EH (cell line): ENCODE results near the gene DIPK2A.

ENCODE experiments used
- DNase-seq: peaks from one replicate; pipeline ENCODE4 v3.0.0-alpha.2; 2015; ENCODE audit warnings: low read depth

The DIPK2A gene

GRCh38 chr3:143971359-143972154 is at the start of gene DIPK2A:
TSS of gene DIPK2A (plus strand) at chr3:143971823. CDS start at chr3:143972333, 510 bp downstream.
- DNase-seq: peak; percentile 94

- DNase-seq: no peak
Measured at GRCh38 chr3:143924522-143925285, 46.9 kb upstream of the DIPK2A start.

- DNase-seq: no peak
Measured at GRCh38 chr3:143928056-143928455, 43.6 kb upstream of the DIPK2A start.

GRCh38 chr3:143928541-143929255 is 42.9 kb upstream of the DIPK2A start:
- DNase-seq: no peak

GRCh38 chr3:143934791-143935190 is 36.8 kb upstream of the DIPK2A start:
- no peak for DNase-seq

GRCh38 chr3:143935678-143936077 is 35.9 kb upstream of the DIPK2A start:
- DNase-seq: no peak

- DNase-seq: no peak
Measured at GRCh38 chr3:143950810-143951209, 20.8 kb upstream of the DIPK2A start.

GRCh38 chr3:143951351-143951971 is 20.2 kb upstream of the DIPK2A start:
- DNase-seq: peak; percentile 35

GRCh38 chr3:143952569-143953072 is 19.0 kb upstream of the DIPK2A start:
- DNase-seq: no peak

GRCh38 chr3:143955113-143955512 is 16.5 kb upstream of the DIPK2A start:
- DNase-seq: no peak

- DNase-seq: no peak
Measured at GRCh38 chr3:143956838-143957237, 14.8 kb upstream of the DIPK2A start.

- no peak for DNase-seq
Measured at GRCh38 chr3:143957453-143957852, 14.2 kb upstream of the DIPK2A start.

GRCh38 chr3:143958966-143959365 is 12.7 kb upstream of the DIPK2A start:
- no peak for DNase-seq

- no peak for DNase-seq
Measured at GRCh38 chr3:143961342-143961741, 10.3 kb upstream of the DIPK2A start.

GRCh38 chr3:143963946-143964345 is 7.7 kb upstream of the DIPK2A start:
- no peak for DNase-seq

GRCh38 chr3:143970773-143971358 is 757 bp upstream of the DIPK2A start:
- DNase-seq: no peak

- no peak for DNase-seq
Measured at GRCh38 chr3:143972155-143972504, 507 bp downstream of the DIPK2A start.

GRCh38 chr3:143972505-143973258 is 1.1 kb downstream of the DIPK2A start:
- peak; percentile 71 for DNase-seq

- peak; percentile 81 for DNase-seq
Measured at GRCh38 chr3:143973259-143974021, 1.8 kb downstream of the DIPK2A start.
